Hematopoietic multipotent progenitor cell (in vitro differentiated cells): Measurements from ENCODE around the gene GPR52. TPM values are rescaled to one million over a fixed set of nuclear protein-coding genes. Genes with fewer than 3 reads are reported as not detected.

ENCODE experiments used
- DNase-seq, 3 donors: peaks; one replicate each; pipeline ENCODE4 v3.0.0-alpha.2; 2011 to 2015; ENCODE audit warnings: low read depth in 2 of 3, low spot score in 2 of 3
- total RNA-seq: library from RNA; depleted of rRNA; stranded (reverse); fragments of >200 nt; gene quantifications from one replicate; pipeline ENCODE4 v1.2.3, GENCODE V29; 2012

Gene GPR52
- total RNA-seq, 1 donor, result 4.6 TPM

DNA sequence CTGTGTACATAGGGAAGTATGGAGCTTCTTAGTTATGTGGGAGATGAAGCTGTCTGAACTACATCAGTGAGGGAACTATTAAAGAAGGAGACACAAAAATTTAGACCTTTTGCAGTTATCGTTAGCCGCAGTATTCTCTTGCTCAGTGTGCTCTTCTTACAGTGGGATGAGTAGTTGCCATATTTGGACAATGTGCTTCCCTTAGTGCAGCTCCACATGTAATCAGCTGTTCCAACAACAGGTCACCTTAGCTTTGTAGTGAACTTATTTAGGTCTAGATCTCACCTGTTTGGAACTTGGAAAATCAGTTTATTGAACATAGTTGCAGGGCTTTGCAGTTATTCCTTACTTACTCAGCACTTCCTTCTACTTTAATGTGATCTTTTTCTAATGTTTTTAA, 18.1 kb downstream of the GPR52 start:
- DNase-seq, result no peak

DNA sequence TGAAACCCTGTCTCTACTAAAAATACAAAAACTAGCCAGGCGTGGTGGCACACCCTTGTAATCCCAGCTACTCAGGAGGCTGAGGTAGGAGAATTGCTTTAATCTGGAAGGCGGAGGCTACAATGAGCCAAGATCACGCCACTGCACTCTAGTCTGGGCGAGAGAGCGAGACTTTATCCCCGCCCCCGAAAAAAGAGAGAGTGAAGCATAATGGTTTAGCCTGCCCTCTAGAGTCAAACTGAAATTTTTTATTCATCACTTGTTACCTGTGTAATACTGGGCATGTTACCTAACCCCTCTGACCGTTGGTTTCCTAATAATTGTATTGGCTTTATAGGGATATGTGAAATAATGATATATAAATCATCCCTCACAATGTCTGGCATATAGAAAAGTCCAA, 18.8 kb downstream of the GPR52 start:
- no peak for DNase-seq

DNA sequence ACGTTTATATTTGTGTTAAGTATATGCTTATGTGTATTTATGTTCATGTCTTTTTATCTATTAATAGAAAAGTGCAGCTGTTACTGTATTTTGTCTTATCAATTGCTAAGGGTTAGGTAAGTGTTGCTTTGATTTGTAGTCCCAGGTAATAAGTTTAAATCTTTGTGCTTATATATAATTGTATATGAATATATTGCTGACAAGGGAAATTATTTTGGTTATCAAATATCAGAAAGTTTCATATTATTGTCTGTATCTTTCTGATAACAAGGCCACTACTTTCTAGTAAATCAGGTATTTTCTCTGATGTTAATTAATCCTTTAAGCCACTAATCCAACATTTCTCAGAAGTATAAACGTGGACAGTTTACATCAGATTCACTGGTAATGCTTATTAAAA, 21.3 kb downstream of the GPR52 start:
- DNase-seq, result no peak

DNA sequence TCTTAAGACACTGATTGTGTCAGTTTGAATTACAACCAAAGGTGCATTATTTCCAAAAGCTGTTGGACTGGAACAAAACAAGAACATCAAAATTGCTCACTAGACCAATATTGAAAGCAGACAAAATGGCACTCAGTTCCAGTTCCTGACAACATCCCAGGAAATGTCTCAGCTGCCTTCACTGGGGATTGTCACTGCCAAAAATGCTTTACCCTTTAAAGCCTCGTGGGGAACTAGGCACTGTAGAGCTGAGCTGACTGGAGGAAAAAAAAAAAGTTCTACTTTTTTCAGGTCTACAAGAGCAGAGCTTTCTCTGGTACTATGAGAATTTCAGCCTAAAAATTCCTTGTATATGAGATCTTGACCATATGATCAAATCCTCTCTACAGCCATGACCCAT, 21.9 kb downstream of the GPR52 start:
- no peak for DNase-seq

DNA sequence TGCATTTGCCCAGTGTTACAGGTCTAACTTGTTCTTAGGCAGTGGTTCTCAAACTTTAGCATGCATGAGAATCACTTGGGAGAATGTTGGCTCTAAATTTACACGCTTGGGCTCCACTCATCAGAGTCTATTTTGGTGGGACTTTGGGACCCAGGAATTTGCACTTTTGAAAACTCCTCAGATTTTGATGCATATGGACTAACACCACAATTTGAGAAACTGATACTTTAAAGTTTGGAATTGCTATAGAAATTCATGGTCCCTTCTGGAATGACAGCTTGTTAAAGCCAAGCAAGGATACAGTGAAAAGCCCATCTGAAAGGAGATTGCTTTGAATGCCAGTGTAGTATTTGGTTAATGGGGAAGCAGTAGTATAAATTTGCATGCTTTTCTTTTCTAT, 31.5 kb downstream of the GPR52 start:
- no peak for DNase-seq

DNA sequence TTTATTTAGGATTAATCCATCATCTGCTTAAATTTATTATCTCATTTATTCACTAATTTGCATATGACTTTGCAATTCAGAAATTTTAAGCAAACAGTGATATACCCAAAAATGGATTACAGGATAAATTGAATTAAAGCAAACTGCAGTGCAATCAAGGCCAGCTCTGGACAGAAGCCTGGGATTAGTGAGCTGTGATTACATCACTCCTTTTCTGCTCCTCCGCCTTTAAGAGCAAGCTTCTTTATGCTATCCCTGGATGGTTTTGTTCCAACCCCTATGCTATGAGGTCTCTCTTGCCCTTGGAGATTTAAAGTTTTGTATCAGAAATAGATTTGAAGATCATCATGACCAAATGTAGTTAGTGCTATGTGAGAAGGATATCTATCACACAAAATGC, 32.6 kb downstream of the GPR52 start:
- no peak for DNase-seq

DNA sequence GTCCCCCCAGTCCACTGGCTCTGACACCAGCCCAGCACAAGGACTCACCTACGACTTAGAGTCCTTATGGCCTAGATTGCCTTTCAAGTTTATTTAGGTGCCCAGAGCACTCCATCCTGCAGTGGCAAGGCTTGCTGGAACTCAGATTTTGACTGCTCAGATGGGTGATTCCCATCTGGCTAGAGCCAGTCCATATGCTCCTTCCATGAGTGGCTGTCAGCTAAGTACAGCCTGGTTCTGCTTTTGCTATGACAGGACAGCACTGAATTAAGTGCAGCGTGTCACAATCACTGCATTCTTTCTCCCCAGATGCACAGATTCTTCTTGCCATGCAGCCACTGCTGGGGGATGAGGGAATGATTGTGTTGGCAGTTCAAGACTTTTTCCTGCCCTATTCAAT, 43.8 kb downstream of the GPR52 start:
- no peak for DNase-seq

DNA sequence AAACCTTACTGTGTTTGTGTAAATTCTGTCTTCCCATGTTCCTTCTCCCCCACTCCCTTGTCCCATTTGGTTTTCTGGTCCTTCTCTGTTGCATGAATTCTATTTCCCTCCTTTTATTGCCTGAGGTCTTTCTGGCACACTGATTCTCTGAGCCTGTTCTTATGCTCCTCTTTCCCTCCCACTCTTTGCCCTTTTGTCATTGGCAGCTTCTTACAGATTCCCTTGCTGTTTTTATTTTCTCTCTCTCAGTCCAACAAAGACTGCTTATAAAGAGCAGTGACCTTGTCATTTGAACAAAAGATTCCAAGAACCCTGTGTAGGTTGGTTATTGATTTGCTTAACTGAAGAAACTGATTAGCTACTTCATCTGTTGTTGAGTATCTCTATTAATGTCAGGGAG, 49.7 kb downstream of the GPR52 start:
- no peak for DNase-seq
